HepG2 (cell line): ENCODE results near the gene F12. TPM values are rescaled to one million over a fixed set of nuclear protein-coding genes. Genes with fewer than 3 reads are reported as not detected.

Experiments used
- ATAC-seq: fragments of 200-7000 bp; cut with Tn5 transposase; 3 replicates; pipeline ENCODE4 v1.9.1; 2020; ENCODE audit warnings: mild to moderate bottlenecking, moderate library complexity
- BruUV-seq: library from RNA; stranded (reverse); fragments of 400-500 nt; replicated peaks from 2 replicates; lab custom pipeline; 2021; lab: Mats Ljungman, UMichigan
- CTCF ChIA-PET: fragments of 300-600 bp; formaldehyde crosslinking; extraction: SDS; loops from one replicate; lab custom pipeline; 2021; ENCODE audit warnings: low total read pairs, inconsistent platforms, low intra/inter-chr PET ratio; lab: Yijun Ruan, JAX
- POLR2A ChIA-PET: fragments of 350-600 bp; sonication (Branson Sonifier 250); formaldehyde crosslinking; loops from one replicate; lab custom pipeline; 2020; ENCODE audit warnings: antibody characterized with exemption, inconsistent platforms; lab: Yijun Ruan, JAX
- DNase-seq: peaks from one replicate; pipeline ENCODE4 v3.0.0-alpha.2; 2015; ENCODE audit warnings: low spot score
- FAIRE-seq: peaks from 3 replicates; lab custom pipeline; 2011; peaks lifted over from hg19 to GRCh38; lab: Jason Lieb, UNC
- H2AFZ ChIP-seq: one replicate; pipeline ENCODE4 v1.6.1; 2011; ENCODE audit warnings: low read length, inconsistent platforms
- H3K27ac ChIP-seq: fragments of 300-600 bp; 3 replicates; pipeline ENCODE4 v1.8.0; 2011; ENCODE audit warnings: mixed run types, mild to moderate bottlenecking, mixed read lengths, low read length, inconsistent platforms; ENCODE audit not compliant: insufficient read depth; ENCODE audit errors: extremely low read length
- H3K27me3 ChIP-seq, 2 experiments: fragments of 200-600 bp in 1 of 2; 2 replicates in 1 of 2; 3 replicates in 1 of 2; pipeline versions ENCODE4 v1.6.0 to v1.8.0; 2011; ENCODE audit warnings: low read length in 2 of 2, mild to moderate bottlenecking in 2 of 2, moderate library complexity in 2 of 2, inconsistent platforms in 1 of 2; ENCODE audit not compliant: insufficient read depth in 2 of 2, control insufficient read depth in 1 of 2
- H3K36me3 ChIP-seq, 2 experiments: fragments of 200-600 bp in 1 of 2; replicated peaks in 1 of 2; 2 replicates in 1 of 2; 3 replicates in 1 of 2; pipeline versions ENCODE4 v1.5.1 to v1.8.0; 2011; ENCODE audit warnings: low read length in 2 of 2, inconsistent platforms in 1 of 2; ENCODE audit not compliant: insufficient read depth in 2 of 2, control insufficient read depth in 1 of 2
- H3K4me1 ChIP-seq: 2 replicates; pipeline ENCODE4 v1.5.1; 2012; ENCODE audit warnings: low read length, inconsistent platforms; ENCODE audit not compliant: insufficient read depth
- H3K4me2 ChIP-seq: 2 replicates; pipeline ENCODE4 v1.6.0; 2011; ENCODE audit warnings: low read depth, low read length, inconsistent platforms
- H3K4me3 ChIP-seq, 3 experiments: fragments of 200-600 bp in 1 of 3; sonication (generic), shearing (Covaris generic) in 1 of 3; replicated peaks in 1 of 3; 2 replicates each; pipeline ENCODE4 v1.5.1; 2011 to 2016; ENCODE audit warnings: low read length in 3 of 3, inconsistent platforms in 2 of 3, low read depth in 2 of 3, mild to moderate bottlenecking in 2 of 3, control low read depth in 1 of 3, mixed read lengths in 1 of 3; ENCODE audit not compliant: insufficient read depth in 1 of 3
- H3K79me2 ChIP-seq: one replicate; pipeline ENCODE4 v1.6.1; 2011; ENCODE audit warnings: low read length, inconsistent platforms; ENCODE audit not compliant: insufficient read depth
- H3K9ac ChIP-seq: 2 replicates; pipeline ENCODE4 v1.6.0; 2011; ENCODE audit warnings: mild to moderate bottlenecking, low read depth, low read length, inconsistent platforms; ENCODE audit not compliant: insufficient read depth
- H3K9me3 ChIP-seq: 2 replicates; pipeline ENCODE4 v1.5.1; 2012; ENCODE audit warnings: mild to moderate bottlenecking, low read length
- H4K20me1 ChIP-seq: 2 replicates; pipeline ENCODE4 v1.6.0; 2011; ENCODE audit warnings: inconsistent platforms, mild to moderate bottlenecking, low read length, moderate library complexity; ENCODE audit not compliant: insufficient read depth
- CBFB ChIP-seq: sonication (generic); formaldehyde crosslinking; IDR thresholded peaks from 2 replicates; pipeline ENCODE4 v1.4.0; 2020; ENCODE audit warnings: missing genetic modification reagents
- MEF2D ChIP-seq: sonication (generic); formaldehyde crosslinking; IDR thresholded peaks from 2 replicates; pipeline ENCODE4 v1.5.1; 2020; ENCODE audit warnings: mild to moderate bottlenecking, missing genetic modification reagents
- SAP130 ChIP-seq: IDR thresholded peaks from 2 replicates; pipeline ENCODE4 v1.6.1; 2016; ENCODE audit warnings: low read depth
- TEF ChIP-seq: sonication (generic); formaldehyde crosslinking; IDR thresholded peaks from 2 replicates; pipeline ENCODE4 v1.5.0; 2020; ENCODE audit warnings: missing genetic modification reagents
- UBTF ChIP-seq: sonication (generic); formaldehyde crosslinking; IDR thresholded peaks from 2 replicates; pipeline ENCODE4 v1.4.0; 2020; ENCODE audit warnings: mild to moderate bottlenecking, missing genetic modification reagents
- ZNF629 ChIP-seq: sonication (generic); formaldehyde crosslinking; conservative IDR thresholded peaks from 2 replicates; pipeline ENCODE4 v1.5.0; 2020; ENCODE audit warnings: missing genetic modification reagents
- WGBS: methylation state at CpG from one replicate; pipeline ENCODE4 v1.1.6; 2017; ENCODE audit warnings: low lambda C conversion rate; 5-methylcytosine and 5-hydroxymethylcytosine counted together
- in situ Hi-C: cut with HindIII; loops from 2 replicates; pipeline ENCODE4 v1.10.0; 2017; ENCODE audit warnings: low pct_unique_long_range_greater_than_20kb; ENCODE audit not compliant: extremely low pct_ligation_motif_present
- intact Hi-C: fragments of 100-400 bp; cut with micrococcal nuclease; formaldehyde crosslinking; loops from one replicate; pipeline ENCODE4 v1.10.0; 2022; ENCODE audit not compliant: unreplicated experiment
- polyA plus RNA-seq, 8 experiments: library from polyadenylated mRNA; depleted of rRNA in 3 of 8; stranded (reverse) in 7 of 8; unstranded in 1 of 8; fragments of >200 nt; fragmentation: Illumina TruSeq in 4 of 8; extraction: Trizol in 4 of 8; gene quantifications; 2 replicates each; pipeline versions ENCODE4 v1.2.1 to v1.2.3, GENCODE V29; 2011 to 2016; ENCODE audit warnings: low read depth in 4 of 8, missing spikeins in 1 of 8, mixed read lengths in 1 of 8; ENCODE audit not compliant: insufficient read depth in 1 of 8
- total RNA-seq, 5 experiments: library from RNA; depleted of rRNA; stranded (reverse); fragments of >200 nt; fragmentation: Illumina TruSeq; extraction: Trizol; gene quantifications; 2 replicates each; pipeline ENCODE4 v1.2.3, GENCODE V29; 2016; ENCODE audit warnings: low read depth in 1 of 5

Gene F12
- total and polyA plus RNA-seq, 2 of the 13 experiments (the other 11 are each of a cell fraction or from before 2014, with no cell fraction given), result 2.5 to 3.0 TPM

GRCh38 chr5:177361418-177362291 is 47.7 kb downstream of the F12 start:
- H3K36me3 ChIP-seq, result no peaks in the 10 kb centered on the region
- 38% methylated on average over 6 of the region's 6 CpGs for WGBS
- H3K4me2 ChIP-seq, result peak overlapping the region; percentile 87
- H3K27ac ChIP-seq, result no peak overlapping the region
- H3K4me1 ChIP-seq, result peaks cover 97% of the 10 kb centered on the region
- peak overlapping the region in 1 of 3 experiments; percentile 81; a peak in 2 of 6 replicates for H3K4me3 ChIP-seq
- ATAC-seq (peak; percentile 41), FAIRE-seq (no peak), DNase-seq (no peak)
- peaks cover 0 to 23% of the 10 kb centered on the region in 2 experiments; a peak in 4 of 5 replicates for H3K27me3 ChIP-seq
- no peak overlapping the region for H2AFZ ChIP-seq
- no peaks in the 10 kb centered on the region for H3K79me2 ChIP-seq
- intact Hi-C loops (no loop called here), in situ Hi-C loops (loop anchor here (5.0 to 25.0 kb wide), 2 partner anchors 49 to 824 kb away; partner anchors contain the start of genes CDHR2, MXD3 and RNF44)
- ChIA-PET CTCF (interaction anchor here (1.0 kb wide), 1 partner anchor 49 kb away, joined by 3 read pairs; the partner anchor contains the start of gene MXD3), POLR2A (interaction anchor here (2.0 to 2.8 kb wide), 3 partner anchors 9 to 17 kb away, joined by 10 to 19 read pairs (median 16); partner anchors contain the start of gene LMAN2)
- 0 out of 2 replicates have a peak, but pooled peaks have one; percentile 1 for TF ChIP-seq SAP130 (CRISPR knock-in tag)
- 0 out of 2 replicates have a peak, but pooled peaks have one; percentile 25 for TF ChIP-seq UBTF (CRISPR knock-in tag)
- TF ChIP-seq TEF (CRISPR knock-in tag), result no peak
- peak; percentile 89 for TF ChIP-seq ZNF629 (CRISPR knock-in tag)
- TF ChIP-seq MEF2D (CRISPR knock-in tag), result no peak
- TF ChIP-seq CBFB (CRISPR knock-in tag), result no peak
- no peaks in the 10 kb centered on the region for H4K20me1 ChIP-seq
- no peak overlapping the region; the same call in 1 of the 2 replicates for H3K9ac ChIP-seq
- no TSS peak for BruUV-seq
- no peaks in the 10 kb centered on the region for H3K9me3 ChIP-seq
